Kasumi-1 (cell line): ENCODE measurements around the gene PSMB4.
"Not testable (repeated sequence)": the region's sequence is repeated elsewhere in the genome, so short reads cannot be mapped to it uniquely, and the experiment has no call there.

Experiments
- DNase-seq, 2 experiments: peaks; one replicate each; lab custom pipeline; 2025; lab: John Stamatoyannopoulos, UW

Gene PSMB4

DNA sequence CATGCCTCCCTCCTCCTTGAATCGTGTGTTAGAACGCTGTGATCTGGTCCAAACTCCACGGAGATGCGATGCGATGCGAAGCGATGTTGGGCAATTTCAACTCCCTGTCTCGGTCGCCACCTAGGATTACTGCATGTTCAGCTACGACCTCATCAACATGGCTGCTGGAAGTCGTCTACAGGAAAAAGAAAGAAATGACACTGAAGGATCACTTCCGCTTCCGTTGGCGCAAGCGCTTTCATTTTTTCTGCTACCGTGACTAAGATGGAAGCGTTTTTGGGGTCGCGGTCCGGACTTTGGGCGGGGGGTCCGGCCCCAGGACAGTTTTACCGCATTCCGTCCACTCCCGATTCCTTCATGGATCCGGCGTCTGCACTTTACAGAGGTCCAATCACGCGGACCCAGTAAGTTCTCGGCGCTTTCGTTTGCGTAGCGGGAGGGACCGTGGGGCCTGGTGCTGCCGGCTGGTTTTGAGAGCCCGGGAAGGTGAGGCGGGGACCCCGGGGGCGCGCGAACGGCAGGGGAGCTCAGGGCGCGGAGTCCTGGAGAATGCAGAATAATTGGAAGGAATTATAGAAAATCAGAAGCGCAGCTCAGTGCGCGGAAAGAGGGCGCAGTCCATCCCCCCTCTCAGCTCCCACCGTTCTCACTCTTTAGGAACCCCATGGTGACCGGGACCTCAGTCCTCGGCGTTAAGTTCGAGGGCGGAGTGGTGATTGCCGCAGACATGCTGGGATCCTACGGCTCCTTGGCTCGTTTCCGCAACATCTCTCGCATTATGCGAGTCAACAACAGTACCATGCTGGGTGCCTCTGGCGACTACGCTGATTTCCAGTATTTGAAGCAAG, at the start of gene PSMB4:
TSS of gene PSMB4 (plus strand) at position 250 of the 848 bp plus-strand sequence. CDS start at position 265, 15 bp downstream.
- DNase-seq: peak; percentile 95 to 99

DNA sequence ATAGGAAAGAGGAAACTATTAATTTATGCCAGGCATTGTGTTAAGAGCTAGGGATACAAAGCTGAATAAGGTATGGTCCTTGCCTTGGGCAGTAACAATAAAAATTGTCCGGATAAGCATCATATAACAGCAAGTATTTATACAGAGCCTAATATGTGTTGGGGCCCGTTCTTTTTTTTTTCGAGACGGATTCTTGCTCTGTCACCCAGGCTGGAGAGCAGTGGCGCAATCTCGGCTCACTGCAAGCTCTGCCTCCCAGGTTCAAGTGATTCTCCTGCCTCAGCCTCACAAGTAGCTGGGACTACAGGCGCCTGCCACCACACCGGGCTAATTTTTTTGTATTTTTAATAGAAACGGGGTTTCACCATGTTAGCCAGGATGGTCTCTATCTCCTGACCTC, 49.0 kb upstream of the PSMB4 start:
- DNase-seq: not testable (repeated sequence)

DNA sequence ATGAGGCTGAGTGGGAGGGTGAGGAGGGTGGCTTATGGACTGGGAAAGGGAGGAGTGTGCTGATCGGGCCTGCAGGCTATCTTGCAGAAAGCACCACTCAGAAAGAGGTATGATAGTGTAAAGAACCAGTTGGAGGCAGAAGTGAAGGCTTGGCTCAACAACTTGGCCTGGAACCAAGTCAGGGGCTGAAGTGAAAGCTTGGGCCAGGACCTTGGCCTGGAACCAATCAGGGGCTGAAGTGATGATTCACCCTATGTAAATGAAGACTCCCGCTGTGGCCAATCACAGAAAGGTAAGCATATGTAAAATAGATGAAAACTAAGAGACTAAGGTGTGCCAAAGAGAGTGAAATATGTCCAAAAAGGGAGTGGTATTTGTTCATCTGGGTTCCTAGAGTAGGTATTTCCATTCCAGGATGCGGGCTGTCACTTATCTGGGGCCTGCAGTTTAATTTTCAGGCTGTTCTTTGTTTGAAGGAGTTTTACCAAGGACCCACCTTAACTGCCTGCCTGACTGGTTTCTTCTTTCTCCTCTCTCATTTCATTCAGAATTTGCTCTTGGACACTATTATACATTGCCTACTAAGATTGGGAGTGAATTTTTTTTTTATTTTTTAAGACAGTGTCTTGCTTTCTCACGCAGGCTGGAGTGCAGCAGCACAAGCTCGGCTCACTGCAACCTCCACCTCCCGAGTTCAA, 47.2 kb upstream of the PSMB4 start:
- no peak for DNase-seq

DNA sequence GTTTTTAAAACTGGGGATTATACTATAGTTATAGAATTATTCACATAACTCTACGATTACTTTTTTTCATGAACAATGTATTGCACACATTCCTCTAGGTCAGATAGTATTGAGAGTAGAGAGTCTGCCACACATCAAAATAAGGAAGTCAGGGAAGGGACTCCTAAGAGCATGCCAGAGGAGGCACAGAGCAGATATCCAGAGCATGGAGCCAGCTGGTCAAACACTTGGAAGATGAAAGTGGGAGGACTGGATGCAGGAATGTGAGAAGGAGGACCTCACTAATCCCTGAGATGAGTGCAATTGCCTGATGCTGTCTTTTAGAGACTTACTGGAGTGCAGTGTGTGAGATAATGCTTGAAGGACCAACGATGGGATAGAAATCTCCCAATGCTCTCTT, 42.7 kb upstream of the PSMB4 start:
- DNase-seq: peak in 1 of 2 experiments; percentile 18

DNA sequence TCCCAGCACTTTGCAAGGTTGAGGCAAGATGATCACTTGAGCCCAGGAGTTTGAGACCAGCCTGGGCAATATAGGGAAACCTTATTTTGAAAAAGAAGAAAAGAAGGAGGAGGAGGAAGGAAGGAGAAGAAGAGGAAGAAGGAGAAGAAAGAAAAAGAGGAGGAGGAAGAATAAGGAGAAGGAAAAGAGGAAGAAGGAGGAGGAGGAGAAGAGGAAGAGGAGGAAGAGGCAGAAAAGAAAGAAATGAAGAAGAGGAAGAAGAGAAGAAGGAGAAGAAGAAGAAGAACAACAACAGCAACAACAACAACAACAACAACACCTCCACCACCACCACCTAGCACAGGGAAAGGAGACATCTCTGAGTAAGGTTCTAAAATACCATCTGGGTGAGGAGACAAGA, 37.5 kb upstream of the PSMB4 start:
- DNase-seq: no peak

DNA sequence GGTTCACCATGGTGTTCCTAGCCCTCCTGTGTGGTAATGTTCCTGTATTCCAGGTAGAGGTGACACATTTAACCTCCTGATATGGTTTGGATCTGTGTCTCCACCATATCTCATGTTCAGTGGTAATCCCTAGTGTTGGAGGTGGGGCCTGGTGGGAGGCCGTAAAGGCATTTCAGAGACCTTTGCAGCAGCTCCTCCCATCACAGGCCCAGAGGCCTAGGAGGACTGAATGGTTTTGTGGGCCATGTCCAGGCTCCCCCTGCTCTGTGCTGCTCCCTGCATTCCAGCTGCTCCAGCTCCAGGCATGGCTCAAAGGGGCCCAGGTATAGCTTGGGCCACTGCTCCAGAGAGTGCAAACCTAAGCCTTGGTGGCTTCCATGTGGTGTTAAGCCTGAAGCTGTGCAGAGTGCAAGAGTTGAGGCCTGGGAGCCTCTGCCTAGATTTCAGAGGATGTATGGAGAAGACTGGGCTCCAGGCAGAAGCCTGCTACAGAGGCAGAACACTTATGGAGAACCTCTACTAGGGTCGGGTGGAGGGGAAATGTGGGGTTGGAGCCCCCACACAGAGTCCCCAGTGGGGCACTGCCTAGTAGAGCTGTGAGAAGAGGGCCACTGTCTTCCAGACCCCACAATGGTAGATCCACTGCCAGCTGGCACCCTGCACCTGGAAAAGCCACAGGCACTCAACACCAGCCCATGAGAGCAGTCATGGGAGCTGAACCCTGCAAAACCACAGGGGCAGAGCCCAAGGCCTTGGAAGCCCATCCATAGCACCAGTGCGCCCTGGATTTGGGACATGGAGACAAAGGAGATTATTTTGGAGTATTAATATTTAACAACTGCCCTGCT, 36.8 kb upstream of the PSMB4 start:
- DNase-seq: no peak

DNA sequence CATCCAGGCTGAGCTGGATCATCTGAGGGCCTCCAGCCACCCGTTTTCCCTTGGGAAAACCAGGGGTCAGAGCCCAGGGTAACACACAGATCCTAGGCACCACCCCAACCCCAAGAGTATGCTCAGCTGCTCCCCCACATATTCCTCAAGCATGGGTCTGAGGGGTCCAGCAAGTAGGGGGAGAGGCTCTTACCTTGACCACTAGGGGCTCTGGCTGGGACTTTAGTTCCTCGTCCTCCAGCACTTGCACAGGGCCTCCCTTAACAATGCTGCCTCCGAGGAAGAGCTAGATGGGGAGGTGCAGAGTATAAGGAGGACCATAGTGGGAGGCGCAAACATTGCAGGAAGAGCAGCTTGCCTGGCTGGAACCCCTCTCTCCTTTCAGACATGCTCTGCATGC, 34.4 kb upstream of the PSMB4 start:
- no peak for DNase-seq

DNA sequence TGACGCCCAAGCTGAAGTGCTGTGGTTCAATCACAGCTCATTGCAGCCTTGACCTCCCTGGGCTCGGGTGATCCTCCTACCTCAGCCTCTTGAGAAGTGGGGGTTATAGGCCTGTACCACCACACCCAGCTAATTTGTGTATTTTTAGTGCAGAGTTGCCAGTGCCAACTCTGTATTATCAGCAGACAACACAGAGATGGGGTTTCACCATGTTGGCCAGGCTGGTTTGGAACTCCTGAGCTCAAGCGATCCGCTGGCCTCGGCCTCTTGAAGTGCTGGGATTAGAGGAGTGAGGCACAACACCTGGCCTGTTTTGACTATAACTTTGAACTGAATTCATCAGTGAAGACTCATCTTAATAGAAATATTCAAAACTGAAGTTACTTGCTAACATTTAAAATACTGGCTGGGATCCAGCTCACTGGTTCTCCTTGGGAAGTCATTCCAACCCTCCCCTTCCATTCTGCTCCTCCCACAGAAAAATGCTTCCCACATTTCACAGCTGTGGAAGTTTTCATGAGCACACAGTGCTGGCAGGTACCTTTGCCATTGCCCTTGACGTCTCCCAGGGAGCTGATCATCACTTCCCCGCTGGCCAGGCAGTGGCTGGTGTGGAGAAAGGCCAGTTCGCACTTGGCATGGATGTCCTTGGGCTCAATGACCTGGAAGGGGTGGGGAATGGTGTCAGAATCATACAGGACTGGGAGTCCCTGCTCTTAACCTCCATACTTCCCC, 31.5 kb upstream of the PSMB4 start:
- no peak for DNase-seq

DNA sequence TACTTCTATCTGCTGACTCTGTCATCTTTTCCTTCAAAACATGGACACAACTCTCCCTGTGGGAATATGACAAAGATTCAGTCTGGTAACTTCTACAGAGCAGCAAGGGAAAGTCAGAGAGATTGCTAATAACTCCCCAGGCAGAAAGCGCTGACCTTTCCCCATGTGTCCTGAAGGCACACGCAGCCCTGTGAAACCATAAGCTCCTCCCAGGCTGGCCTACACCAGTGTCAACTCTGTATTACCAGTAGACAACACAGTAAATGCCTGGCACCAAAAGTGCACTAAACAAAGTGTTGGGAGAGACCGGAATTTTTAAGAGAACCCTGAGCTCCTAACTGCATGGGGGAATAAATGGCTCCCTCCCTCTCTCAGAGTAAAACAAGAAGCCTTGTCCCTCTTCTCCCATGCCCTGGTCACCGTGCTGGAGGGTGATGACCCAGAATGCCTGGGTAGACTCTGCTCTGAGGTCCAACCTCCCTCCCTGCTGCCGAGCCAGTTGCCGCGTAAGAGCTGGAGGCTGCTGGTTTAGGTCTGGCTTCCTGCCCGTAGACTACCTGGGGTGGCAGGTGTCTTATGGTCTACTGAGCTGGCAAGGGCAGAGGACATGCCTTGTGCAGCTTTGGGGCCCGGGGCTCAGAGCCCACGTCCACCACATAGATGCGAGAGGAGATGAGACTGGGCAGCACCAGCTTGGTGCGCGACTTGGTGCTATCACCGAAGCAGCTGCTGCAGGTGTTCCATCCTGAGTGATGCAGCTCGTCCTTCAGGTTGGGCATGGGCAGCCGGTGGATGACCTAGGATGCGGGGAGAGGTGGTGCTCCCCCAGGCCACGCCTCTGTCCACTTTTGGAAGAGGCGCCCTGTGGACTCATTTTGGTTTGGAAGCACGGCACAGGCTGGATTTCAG, 30.7 kb upstream of the PSMB4 start:
- DNase-seq: no peak

DNA sequence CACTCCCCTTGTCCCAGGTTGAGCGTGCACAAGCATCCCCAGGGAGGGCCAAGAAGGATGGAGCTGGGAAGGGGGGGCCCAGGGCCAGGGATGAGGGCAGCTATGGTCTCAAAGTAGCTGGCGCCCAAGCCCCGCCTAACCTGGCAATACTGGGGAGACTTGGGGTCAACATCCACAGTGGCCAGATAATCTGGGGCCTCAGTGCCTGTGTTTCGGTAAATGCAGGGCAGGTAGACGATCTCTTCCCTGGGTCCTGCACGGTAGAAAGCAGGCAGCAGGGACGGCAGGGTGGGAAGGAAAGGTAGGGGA, 30.1 kb upstream of the PSMB4 start:
- DNase-seq: no peak

DNA sequence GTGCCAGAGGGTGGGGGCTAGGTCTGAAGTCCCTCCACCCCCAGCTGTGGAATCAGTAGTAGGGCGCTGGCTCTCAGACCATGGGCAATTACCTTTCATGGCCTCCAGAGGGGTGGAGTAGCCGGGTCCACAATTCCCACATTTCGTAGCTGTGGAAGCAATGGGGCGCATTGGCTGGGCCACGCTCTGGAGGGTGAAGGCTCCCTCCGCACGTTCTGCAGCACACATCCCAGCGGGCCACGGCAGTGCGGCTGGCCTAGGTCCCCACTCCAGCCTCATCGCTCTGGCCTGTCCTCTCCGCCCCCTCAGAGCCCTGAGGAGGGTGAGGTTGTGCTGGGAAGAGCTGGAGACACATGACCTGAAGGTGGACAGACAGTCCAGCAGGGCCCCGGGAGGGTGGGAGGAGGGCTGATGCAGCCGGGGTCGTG, 29.7 kb upstream of the PSMB4 start:
- DNase-seq: no peak

DNA sequence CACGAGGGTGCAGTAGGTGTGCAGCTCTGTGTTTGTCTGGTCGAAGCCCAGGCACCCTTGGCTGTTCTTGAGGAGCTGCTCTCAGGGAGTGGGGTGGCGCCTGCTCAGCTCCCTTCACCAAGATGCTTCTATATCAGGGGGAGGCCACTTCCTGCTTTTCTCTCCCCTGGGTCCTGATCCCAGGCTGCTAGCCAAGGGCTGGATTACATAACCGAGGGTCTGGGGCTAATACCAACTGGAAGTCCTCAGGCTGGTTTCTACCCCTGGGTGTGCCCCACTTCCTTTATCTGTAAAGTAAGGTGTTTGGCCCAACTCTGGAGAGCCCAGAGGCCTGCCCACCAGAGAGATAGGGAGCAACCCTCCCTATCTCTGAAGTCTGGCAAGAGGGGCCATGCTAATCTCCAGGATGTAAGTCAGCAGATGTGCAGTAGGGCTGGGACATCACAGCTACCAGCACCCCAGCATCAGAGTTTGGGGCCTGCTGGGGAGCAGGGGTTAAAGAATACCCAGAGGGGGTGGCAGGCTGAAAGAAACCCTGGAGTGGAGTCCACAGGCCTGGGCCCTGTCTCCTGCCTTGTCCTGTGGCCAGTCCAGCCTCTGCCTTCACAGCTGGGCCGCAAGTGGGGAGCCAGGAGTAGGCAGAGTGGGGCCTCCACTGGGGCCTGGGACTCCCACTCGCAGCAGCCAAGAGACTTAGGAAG, 29.0 kb upstream of the PSMB4 start:
- peak; percentile 79 to 80 for DNase-seq

DNA sequence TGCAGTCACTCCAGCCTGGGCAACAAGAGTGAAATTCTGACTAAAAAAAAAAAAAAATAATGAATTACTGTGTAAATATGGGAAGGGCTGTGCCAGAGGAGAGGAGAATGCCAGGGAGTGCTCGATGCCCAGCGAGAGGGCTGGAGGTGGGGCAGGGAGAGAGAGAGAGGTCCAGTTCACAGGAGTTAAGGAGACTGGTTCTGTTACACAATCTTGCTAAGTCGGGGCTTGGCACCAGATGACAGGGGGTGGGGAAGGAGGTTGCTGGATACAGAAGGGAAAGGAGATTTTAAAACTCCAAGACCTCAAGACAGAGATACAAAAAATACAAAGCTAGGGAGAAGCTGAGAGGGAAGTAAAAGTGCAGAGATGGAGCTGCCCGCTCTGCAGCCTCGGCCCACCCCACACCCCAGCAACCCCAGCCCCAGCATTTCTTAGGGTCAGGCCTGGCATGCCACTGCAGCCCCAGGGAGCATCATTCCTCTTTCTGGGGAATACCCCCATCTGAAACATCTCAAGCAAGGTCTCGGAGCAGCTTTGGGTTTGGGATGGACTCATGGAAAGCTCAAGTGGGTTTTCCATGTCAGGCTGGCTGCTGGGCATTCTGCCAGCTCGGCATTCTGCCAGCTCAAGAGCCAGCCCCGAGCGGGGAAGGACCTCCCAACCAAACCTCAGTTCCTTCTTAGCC, 27.9 kb upstream of the PSMB4 start:
- DNase-seq: no peak

DNA sequence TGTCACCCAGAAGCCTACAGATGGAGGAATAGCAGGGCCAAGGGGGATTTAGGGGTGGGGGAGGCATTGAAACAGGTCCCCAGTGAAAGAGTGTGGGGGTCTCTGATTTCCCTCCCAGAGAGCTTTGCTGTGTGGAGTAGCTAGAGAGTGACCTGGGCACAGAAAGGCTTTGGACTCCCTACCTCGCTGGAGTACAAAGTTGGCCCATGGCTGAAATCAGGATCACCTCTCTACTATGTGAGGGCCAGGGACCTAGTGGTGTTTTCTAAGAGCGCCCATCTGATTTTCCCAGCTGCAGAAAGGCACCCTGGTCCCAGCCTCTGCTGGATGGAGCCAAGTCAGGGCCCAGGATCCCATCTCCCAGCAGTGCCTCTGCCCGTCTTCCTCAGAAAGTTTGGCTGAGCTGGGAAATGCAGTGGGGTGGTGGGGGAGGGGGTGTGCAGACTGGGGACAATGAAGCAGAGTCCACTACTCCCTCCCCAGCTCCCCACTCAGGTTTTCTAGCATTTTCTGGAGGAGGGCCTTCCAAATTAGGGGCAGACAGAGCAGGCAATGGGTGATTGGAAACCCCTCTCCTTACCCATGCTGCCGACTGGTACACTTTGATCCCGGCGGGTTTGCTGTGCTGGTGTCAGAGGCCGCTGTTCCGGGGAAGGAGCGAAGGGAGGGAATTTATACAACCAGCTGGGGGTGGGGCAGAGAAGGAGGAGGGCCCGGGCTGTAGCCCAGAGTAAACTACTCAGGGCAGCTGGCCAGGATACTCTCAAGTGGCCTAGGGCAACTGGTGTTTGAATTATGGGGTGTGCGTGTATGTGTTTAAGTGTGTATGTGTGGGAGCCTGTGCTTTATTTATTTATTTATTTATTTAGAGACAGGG, 27.1 kb upstream of the PSMB4 start, which contains the start of gene SELENBP1:
TSS of gene SELENBP1 (minus strand) at position 648 of the 877 bp plus-strand sequence. CDS start at position 584, 64 bp downstream.
- DNase-seq: no peak

DNA sequence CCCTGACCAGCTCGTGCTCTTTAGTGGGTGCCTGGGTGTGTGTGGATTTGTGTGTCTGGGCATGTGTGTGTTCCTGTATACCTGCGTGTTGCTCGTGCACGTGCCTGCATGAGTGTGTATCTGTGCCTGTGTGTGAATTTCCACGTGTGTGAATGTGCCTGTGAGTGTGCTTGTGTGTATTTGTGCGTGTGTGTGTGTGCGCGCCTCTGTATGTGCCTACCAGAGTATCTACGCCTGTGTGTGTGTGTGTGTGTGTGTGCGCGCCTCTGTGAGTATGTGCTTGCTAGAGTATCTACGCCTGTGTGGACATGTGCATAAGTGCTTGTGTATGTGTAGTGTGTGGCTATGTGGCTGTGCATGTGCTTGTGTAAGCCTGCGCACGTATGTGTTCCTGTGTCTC, 26.2 kb upstream of the PSMB4 start:
- no peak for DNase-seq

DNA sequence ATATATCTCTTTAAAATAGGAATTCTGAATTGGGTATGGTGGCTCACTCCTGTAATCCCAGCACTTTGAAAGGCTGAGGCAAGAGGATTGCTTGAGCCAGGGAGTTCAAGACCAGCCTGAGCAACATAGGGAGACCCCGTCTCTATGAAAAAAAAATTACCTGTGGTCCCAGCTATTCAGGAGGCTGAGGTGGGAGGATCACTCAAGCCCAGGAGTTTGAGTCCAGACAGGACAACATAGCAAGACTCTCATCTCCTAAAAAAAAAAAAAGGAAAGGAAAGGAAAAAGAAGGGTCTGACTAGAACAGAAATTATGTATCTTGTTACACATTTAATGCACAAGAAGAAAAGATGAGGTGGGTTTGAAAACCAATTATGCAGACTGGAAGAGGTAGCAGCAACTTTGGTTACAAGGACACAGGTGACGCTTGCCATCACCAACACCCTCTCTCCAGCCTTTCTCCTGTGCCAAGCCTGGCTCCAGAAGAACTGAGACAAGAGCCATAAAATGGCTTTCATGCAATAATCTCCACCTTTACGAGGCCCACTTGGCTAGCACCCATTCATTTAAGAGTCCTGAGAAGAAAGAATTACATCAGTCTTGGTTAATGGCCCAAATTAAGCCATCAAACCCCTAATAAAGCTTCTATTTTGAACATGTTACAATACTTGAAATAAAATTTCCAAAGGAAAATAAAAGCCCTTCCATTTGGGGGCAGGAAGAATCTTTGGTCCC, 22.1 kb upstream of the PSMB4 start:
- DNase-seq: no peak

DNA sequence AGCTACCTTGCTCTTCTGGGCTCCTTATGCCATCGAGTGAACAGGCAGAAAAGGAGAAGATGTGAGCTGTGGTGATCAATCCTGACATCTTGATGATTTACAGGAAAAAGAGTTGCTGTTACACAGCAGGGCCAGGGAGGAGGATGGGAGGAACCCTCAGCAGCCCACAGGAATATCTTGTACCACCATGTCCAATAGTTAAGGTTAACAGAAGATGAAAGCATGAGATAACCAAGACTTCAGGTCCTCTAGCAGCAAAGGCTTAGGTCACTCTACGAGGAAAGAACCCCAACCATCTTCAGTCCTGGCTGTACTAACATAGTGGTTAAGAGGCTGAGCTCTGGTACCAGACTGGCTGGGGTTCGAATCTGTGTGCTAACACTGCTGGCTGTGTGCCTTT, 14.8 kb upstream of the PSMB4 start:
- DNase-seq: no peak

DNA sequence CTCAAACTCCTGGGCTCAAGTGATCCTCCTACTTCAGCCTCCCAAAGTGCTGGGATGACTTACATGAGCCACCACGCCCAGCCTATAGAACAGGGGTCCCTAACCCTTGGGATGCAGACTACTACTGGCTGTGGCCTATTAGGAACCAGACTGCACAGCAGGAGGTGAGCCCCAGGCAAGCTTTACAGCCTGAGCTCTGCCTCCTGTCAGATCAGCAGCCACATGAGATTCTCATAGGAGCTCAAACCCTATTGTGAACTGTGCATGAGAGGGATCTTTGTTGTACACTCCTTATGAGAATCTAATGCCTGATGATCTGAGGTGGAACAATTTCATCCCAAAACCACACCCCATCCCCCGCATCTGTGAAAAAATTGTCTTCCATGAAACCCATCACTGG, 13.4 kb upstream of the PSMB4 start:
- DNase-seq: no peak
